GM18867 (cell line): ENCODE results near the gene BTG1.
"Not testable (repeated sequence)": the region's sequence is repeated elsewhere in the genome, so short reads cannot be mapped to it uniquely, and the experiment has no call there.

Source experiments
- ATAC-seq: cut with Tn5 transposase; IDR thresholded peaks from one replicate; pipeline ENCODE4 v1.9.1; 2021; ENCODE audit warnings: mild to moderate bottlenecking, moderate library complexity; ENCODE audit not compliant: unreplicated experiment

BTG1 gene

DNA sequence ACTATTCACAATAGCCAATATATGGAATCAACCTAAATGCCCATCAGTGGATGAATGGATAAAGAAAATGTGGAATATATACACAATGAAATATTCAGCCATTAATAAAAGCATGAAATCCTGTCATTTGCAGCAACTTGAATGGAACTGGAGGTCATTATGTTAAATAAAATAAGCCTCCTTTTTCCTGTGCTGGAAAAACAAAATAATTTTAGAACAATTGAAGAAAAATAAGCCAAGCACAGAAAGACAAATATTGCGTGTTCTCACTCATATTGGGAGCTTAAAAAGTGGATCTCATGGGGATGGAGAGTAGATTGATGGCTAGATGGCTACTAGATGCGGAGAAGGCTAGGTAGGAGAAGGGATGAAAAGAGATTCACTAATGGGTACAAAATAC is 6.3 kb upstream of the BTG1 start:
- no peak for ATAC-seq

DNA sequence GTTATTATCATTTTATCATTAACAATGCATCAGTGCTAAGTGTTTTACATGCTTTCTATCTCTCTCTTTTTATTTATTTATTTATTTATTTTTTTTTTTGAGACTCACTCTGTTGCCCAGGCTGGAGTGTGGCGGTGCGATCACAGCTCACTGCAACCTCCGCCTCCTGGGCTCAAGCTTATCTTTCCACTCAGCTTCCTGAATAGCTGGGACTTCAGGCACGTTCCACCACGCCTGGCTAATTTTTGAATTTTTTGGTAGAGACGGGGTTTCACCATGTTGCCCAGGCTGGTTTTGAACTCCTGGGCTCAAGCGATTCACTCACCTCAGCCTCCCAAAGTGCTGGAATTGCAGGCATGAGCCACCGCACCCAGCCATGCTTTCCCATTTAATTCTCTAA is 3.9 kb upstream of the BTG1 start:
- no peak for ATAC-seq

DNA sequence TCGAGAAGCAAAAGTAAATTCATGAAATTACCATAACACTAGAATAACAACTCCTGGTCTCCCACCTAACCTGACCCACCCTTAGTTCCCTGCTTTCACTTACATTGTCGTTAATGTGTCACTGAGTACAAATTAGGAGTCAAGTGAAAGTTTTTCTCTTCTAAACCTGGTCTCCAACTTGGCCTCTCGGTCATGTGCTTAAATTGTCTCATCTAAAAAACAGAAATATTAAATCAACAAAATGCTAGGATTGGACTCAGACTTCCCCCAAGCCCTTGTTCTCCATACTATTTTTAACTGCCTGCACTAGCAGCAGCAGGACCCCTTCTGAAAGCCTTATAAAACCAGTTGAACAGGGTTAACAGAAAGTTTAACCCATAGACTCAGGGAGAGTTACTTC is 1.8 kb upstream of the BTG1 start:
- no peak for ATAC-seq

DNA sequence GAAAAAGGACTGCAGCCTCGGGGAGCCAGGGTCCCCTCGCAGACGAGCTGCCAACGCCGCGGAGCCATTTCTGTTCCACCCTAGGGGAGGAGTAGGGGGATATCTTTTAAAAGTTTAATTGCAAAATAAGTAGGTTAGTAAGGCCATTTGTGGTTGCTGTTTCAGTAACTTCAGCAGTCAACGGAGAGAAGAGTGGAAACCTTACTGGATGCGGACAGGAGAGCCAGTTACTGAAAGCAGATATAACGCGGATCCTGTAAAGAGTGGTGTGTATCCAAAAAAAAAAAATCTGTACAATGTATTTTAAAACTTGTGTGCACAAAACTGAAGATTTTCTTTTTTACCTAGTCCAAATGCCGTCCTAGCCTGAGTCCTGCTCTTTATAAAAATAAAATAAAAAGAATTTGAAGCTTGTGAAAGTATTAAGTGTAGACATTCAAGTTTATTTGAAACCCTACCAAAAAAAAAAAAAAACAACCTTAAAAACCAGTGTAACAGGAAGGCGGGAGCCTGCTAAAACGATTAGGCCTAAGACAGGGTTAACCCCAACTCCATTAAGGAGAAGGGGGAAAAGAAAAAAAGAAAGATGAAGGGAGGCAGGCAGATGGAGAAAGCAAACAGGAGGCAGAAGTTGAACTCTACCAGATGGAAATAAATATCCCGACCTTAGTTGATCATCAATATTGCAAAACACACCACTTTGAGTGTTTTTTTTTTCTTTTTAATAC is 1.0 kb upstream of the BTG1 start:
- no peak for ATAC-seq

GRCh38 chr12:92145481-92145730 is 240 bp downstream of the BTG1 start:
- ATAC-seq: no peak

- ATAC-seq: peak; percentile 0
Observed at GRCh38 chr12:92144631-92145480, 790 bp downstream of the BTG1 start.

DNA sequence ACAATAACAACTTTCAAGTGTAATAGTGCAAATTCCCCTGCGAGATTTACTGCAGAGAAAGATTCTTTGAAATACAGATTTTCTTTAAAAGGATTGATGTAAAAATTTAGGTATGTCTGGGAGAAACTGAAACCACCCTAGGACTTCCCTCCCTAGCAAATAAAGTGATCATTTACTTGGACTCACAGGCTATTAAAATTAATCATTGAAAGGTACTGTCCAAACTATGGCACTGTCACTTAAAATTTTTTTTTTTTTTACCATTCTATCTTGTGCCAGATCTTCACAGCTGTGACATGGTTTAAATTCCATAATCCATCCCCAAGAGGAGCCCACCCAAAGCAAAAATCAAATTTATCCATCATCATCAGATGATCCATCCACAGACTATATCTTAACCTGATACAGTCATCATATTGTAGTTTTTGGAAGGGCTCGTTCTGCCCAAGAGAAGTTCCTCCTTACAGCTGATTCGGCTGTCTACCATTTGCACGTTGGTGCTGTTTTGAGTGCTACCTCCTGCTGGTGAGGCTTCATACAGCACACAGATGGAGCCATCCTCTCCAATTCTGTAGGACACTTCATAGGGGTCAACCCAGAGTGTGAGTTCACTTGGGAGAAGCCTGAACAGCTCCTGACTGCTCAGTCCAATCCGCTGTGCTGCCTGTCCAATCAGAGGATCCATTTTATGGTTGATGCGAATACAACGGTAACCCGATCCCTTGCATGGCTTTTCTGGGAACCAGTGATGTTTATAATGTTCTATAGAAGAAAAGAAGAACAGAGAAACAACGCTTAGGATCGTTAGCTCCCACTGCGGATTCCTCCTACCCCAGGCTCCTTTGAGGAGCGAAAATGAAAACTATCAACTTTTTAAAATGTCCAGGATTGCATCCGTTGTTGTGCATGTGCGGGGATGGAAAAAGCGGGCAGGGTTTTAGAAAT is 1.7 kb downstream of the BTG1 start:
- ATAC-seq: peak; percentile 24

DNA sequence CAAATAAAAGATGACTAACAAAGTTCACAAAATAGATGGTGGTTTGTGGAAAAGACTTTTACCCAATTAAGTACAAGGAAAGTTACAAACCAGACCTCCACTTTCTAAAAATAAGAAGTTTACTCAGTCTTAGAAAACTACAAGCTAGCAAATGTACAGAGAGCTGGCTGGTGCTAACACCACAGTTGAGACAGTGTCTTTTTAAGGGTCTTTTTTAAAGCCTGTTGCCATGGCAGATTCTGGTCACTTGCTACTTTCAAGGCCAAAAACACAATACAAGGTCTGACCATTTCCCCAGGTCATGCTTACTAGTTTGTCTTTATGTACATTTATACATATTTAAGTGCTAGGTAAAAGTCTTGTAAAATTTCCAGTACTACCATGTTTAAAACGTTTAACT is 2.4 kb downstream of the BTG1 start:
- no peak for ATAC-seq

DNA sequence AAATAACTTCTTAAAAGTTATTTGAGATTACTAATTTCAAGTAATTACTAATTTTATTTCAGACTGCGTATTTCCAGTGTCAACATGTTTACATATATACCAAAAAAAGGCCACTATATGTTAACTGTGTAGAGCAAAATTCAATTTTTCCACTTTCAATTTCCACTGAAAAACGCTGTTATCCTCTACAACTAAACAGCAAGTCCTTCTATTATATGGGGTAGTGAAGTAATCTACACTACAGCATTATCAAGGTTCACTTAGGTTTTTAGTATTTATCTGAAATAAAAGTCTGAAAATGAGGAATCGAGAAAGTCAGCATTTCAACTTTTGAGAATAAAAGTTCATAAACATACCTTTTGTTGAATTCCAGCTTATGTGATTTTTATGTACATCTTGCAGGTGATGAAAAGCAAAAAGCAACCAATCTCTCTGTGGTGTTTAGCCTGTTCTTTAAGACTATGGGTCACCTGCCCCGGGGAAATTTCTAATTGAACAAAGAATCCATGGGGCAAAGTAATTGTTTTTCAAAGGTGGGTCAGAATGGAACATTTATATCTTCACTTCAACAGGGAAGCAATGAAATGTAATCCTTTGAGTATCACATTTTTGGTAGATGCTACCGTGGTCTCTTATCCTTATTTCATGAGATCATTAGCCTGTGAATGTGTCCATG is 3.3 kb downstream of the BTG1 start:
- ATAC-seq: no peak

GRCh38 chr12:92141591-92142121 is 4.0 kb downstream of the BTG1 start:
- ATAC-seq: no peak

DNA sequence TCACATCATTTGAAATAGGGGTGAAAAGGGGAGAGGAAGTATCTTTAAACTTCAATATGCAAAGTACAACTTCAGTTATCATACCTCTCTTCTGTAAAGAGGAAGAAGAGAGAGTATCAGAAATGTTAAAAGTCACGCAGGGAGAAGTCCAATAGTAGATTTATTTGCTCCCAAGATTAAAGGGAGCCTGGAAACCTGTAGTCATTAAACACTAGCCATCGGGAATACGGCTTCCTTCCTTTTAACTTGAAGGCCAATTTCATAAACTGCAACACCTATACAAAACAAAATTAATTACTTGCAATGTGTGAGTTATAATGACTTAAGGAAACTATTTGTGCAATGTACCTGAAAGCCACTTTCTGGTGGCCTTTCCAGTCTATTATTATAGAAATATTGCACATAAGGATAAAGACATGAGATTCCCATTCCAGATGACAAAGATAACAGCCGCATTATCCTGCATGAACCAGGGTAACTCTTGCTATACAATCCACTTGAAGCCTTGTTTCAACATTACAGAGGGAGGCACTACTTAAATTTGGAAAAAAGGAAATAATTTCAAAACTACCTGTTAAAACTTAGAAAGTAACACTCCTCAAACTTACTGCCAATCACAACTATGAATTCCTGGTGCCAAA is 4.6 kb downstream of the BTG1 start:
- no peak for ATAC-seq

DNA sequence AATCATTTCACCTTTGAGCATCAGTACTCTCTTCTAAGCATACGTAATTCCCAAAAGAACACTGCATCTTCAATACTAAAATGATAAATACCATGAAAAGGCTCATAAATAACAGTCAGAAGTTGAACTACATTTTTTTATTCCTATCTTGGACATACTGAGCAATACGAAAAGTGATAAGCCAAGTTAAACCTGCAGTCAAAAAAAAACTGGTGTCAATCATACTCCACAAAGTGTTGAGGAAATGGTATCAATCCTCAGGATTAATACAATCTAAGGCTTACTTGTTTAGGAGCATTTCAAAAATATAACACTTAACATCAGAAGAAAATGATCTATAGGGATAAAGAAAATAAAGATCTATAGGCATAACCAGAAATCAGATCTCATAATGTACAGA is 5.5 kb downstream of the BTG1 start:
- ATAC-seq: no peak

DNA sequence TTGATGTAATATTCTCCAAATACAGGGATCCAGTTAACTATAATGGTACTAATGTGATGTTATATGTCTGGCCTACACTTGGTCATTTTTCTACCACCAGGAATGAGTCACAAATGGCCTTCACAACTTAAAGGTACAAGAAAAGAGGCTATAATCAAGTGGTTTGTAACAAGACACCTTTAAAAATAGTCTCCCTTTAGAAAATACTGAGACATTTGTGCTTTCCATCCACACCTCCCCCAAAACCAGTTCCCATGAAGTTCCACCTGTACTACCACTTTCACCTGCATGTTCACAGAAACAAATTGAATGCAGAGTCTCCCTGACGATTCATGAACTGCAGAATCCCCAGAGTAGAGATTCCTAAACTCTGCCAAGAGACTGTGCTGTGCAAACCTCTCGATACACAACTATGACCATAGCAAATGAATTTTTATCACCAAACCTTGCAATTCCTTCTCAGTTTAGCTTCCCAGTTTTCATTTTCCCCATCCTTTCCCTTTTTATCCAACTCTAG is 6.0 kb downstream of the BTG1 start:
- ATAC-seq: no peak

DNA sequence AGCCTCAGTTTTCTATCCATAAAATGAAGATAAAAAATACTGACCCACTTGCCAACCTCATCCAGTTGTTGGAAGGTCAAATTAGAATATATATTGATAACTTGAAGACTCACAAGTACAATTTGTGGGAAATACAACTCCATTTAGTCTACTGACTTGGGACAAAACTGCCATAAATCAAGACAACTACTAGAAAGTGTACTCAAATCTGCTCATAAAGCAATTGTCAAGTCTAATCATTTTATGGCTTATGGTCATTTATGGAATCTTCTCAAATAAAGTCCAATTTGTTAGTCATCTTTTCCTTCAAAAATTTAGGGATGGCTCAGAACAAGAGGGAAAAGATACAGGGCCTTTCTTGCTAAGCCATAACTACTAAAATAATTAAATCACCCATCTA is 7.0 kb downstream of the BTG1 start:
- ATAC-seq: no peak

DNA sequence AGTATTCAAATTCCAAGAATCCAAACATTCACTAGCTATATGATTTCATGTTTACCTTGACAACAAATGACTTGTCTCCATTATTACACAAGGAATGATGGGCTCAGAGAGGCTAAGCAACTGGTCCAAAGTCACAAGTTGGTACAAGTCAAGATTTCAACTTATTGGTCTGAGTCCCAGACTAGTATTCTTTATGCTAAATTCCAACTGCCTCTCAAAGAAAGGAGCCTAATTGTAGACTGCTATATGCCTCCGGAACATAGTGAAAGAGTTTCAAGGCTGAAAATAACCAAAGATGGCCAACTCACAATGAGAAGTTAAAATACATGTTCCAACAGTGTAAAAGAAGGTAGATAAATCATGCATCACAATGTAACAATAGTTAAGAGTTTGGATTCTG is 7.5 kb downstream of the BTG1 start:
- ATAC-seq: no peak

DNA sequence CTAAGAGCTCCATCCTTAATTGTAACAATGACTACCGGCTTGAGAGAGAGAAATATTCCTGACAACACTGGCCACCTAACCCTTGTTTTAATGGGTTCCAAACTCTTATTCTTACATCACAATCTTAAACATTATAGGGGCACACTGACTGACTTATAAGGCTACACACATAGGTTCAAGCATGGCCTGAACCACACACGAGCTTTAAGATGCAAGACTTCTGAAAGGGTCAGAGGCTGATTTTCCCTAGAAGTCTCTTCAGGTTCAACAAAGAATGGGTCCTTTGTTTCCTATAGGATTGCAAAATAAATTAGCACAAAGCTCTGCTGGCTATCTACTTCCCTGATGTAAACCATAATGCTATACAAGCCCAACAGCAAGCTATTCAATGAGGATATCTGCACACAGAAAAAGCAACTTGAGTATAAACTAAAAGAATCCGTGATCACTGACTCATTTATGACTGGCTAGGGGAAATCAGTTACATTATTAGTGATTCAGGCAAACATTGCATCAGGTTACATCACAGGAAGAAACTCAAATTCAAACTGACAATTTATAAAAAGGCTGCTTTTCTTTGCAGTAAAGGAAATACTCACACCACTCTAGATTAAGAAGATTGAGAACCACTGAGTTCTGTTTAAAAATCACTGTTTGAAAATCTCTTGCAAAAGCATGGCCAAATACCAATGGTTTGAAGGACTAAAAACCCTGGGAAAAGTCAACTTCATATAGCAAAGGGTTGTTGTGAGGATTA is 8.5 kb downstream of the BTG1 start:
- ATAC-seq: no peak

DNA sequence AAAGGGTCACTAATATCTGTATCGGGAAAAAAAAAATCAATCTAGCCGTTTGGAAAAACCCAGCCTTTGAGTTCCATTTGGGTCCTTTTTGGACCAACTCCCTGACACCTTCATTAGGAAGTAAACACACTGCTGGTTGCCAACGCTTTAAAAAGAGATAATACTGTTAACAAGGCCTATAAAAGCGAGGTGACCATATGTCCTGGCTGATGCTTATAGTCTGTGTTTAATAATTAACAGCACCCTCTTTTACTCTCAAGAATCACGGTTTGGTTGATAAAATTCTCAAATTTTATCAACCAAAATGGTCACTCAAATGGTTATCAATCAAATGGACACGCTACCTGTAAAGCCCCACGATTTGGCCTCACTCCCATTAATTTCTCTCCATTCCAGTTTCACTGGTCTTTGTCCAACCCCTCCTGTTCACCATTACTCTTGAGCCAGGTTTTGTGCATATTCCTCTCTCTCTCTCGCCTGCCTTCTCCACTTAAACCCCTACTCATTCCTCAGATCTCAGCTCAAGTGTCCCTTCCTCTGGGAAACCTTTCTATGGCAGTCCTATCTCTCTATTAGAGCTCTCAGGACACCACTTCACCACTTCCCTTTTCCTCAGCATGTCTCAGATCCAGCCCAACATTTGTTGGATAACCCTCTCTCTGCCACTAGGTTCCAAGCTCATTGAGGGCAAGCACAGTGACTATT is 9.5 kb downstream of the BTG1 start:
- ATAC-seq: no peak

- ATAC-seq: not testable (repeated sequence)
Observed at GRCh38 chr12:92135541-92135940, 10.1 kb downstream of the BTG1 start.
